ENCODE results near the gene RNASEH2A. TPM values are rescaled to one million over a fixed set of nuclear protein-coding genes. Genes with fewer than 3 reads are reported as not detected.
"Not testable (repeated sequence)": the region's sequence is repeated elsewhere in the genome, so short reads cannot be mapped to it uniquely, and the experiment has no call there.

The RNASEH2A gene
- total RNA-seq, 4 donors from 2014 or later = 7.1 to 19.2 (median 14.9) TPM

DNA sequence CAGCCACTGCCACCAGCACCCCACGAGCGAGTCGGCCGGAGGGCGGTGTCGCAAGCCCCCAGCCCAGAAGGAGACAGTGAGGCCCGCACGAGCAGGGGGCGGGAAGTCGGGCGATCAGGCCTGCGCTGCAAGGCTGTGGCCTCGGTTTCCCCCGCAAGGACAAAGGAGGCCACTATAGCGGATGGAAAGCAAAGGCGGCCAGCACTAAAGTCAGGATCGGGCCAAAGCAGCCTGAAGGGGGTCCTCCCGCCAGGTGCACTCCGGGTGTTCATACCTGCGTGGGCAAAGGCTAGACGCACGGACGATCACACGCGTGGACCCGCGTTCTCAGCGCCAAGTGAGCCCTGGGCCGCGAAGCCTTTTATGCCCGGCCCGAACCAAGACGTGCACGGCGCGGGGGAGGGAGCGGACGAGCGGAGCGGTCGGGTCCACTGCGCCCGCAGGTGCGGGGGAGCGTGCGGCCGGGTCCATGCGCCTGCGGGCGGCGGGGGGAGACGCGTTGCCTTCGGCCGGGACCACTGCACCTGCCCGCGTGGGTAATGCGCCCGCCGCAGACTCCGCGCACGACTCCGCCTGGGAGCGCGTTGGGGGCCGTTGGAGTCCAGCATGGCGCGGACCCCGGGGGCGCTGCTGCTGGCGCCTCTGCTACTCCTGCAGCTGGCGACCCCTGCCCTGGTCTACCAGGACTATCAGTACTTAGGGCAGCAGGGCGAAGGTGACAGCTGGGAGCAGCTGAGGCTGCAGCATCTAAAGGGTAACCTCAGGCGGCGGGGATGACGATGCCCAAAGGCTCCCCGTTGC is 4.7 kb upstream of the RNASEH2A start, which contains the start of the genes PRDX2 and THSD8:
Gene PRDX2 (minus strand): TSS at position 335 of the 801 bp plus-strand sequence. CDS start 539 bp downstream, outside the sequence.
Gene THSD8 (plus strand): TSS at position 604 of the 801 bp plus-strand sequence. CDS start 3 bp downstream, at position 607.
- intact Hi-C loops (cut with DNase I) = loop anchor here (5.0 to 10.0 kb wide), 2 partner anchors 34 to 87 kb away; no protein-coding TSS in a partner anchor
- peak within 1 kb of the TSS; percentile 76 to 91 (median 82) for H3K4me3 ChIP-seq
- TF ChIP-seq, protein P1, sequence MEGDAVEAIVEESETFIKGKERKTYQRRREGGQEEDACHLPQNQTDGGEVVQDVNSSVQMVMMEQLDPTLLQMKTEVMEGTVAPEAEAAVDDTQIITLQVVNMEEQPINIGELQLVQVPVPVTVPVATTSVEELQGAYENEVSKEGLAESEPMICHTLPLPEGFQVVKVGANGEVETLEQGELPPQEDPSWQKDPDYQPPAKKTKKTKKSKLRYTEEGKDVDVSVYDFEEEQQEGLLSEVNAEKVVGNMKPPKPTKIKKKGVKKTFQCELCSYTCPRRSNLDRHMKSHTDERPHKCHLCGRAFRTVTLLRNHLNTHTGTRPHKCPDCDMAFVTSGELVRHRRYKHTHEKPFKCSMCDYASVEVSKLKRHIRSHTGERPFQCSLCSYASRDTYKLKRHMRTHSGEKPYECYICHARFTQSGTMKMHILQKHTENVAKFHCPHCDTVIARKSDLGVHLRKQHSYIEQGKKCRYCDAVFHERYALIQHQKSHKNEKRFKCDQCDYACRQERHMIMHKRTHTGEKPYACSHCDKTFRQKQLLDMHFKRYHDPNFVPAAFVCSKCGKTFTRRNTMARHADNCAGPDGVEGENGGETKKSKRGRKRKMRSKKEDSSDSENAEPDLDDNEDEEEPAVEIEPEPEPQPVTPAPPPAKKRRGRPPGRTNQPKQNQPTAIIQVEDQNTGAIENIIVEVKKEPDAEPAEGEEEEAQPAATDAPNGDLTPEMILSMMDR (IDR thresholded peaks at IDR 0.05) = peak in 2 of 6 experiments; percentile 12 to 22
- peak in 2 of 4 donors; percentile 77 to 90 for TF ChIP-seq POLR2A (IDR thresholded peaks at IDR 0.05)
- peaks cover 0 to 38% (median 0%) of the 10 kb centered on the region in 3 donors for H3K36me3 ChIP-seq
- H3K27me3 ChIP-seq = no peaks in the 10 kb centered on the region
- peaks cover 20 to 45% (median 33%) of the 10 kb centered on the region in 3 donors for H3K4me1 ChIP-seq
- H3K9me3 ChIP-seq = no peaks in the 10 kb centered on the region
- DNase-seq = no peak
- peak within 1 kb of the TSS; percentile 65 to 90 (median 86) for H3K27ac ChIP-seq
- 0% methylated on average over 2 to 24 of the region's 78 CpGs for WGBS, 2 donors

DNA sequence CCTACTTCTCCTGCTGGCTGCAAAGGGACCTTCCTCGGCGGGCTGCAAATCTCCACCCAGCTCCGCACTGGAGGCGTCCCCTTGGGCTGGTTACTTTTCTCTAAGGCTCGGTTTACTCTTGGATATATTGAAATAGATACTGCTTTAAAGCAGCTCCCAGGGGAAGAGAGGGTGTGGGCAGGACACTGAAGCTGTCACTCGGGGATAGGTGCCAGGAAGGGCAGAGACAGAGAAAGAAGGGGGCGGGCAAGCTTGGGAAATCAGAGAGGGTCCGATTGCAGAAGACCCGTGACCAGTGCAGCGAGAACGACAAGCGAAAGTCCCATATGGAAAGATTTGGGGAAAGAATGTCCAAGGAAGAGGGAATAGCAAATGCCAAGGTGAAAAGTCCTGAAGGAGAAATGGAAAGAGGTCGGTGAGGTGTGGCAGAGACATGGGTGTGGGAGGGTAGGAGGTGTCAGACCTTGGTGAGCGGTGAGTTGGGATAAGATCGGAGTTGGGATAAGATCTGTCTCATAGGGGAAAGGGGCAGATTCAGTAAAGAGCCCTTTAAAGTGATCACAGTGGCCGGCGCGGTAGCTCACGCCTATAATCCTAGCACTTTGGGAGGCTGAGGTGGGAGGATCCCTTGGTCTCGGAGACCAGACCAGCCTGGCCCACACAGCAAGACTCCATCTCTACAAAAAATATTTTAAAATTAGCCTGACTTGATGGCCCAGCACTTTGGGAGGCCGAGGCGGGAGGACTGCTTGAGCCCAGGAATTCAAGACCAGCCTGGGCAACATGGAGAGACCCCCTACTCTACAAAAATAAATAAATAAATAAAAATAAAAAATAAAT is 3.9 kb upstream of the RNASEH2A start:
- intact Hi-C loops (cut with DNase I) = loop anchor here (5.0 to 10.0 kb wide), 2 partner anchors 35 to 88 kb away; no protein-coding TSS in a partner anchor
- H3K27ac ChIP-seq = peak overlapping the region; percentile 65 to 90 (median 86)
- no peak for TF ChIP-seq POLR2A (IDR thresholded peaks at IDR 0.05)
- TF ChIP-seq, protein P1 (IDR thresholded peaks at IDR 0.05) = no peak
- no peak for DNase-seq
- 42 to 50% methylated on average over 17 of the region's 22 CpGs for WGBS, 2 donors
- H3K4me3 ChIP-seq = peak overlapping the region; percentile 76 to 91 (median 82)
- H3K27me3 ChIP-seq = no peaks in the 10 kb centered on the region
- H3K4me1 ChIP-seq = peaks cover 28 to 50% (median 40%) of the 10 kb centered on the region in 3 donors
- H3K9me3 ChIP-seq = no peaks in the 10 kb centered on the region
- H3K36me3 ChIP-seq = peaks cover 0 to 29% (median 0%) of the 10 kb centered on the region in 3 donors

DNA sequence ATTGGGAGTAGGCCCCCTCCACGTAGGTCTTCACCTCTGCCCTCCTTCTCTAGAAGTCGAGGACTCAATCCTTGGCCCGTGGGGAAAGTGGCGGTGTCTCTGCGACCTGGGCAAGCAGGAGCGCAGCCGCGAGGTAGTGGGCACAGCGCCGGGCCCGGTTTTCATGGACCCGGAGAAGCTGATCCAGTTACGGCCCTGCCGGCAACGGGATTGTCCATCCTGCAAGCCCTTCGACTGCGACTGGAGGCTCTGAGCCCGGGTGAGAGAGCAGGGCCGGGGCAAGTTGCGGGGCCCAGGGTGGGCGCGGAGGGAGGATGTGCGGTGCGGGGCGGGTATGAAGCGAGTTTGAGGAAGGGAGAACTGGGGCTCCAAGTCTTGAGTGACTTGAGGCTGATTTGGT is 2.3 kb upstream of the RNASEH2A start:
- 89 to 92% methylated on average over 16 to 24 of the region's 26 CpGs for WGBS, 2 donors
- no peak overlapping the region for H3K4me3 ChIP-seq
- H3K36me3 ChIP-seq = peaks cover 0 to 14% (median 0%) of the 10 kb centered on the region in 3 donors
- H3K27ac ChIP-seq = no peak overlapping the region
- TF ChIP-seq, protein P1 (IDR thresholded peaks at IDR 0.05) = no peak
- no peak for TF ChIP-seq POLR2A (IDR thresholded peaks at IDR 0.05)
- intact Hi-C loops (cut with DNase I) = loop anchor here (5.0 to 10.0 kb wide), 2 partner anchors 37 to 89 kb away; no protein-coding TSS in a partner anchor
- H3K9me3 ChIP-seq = no peaks in the 10 kb centered on the region
- no peaks in the 10 kb centered on the region for H3K27me3 ChIP-seq
- no peak for DNase-seq
- H3K4me1 ChIP-seq = peaks cover 28 to 50% (median 40%) of the 10 kb centered on the region in 3 donors

DNA sequence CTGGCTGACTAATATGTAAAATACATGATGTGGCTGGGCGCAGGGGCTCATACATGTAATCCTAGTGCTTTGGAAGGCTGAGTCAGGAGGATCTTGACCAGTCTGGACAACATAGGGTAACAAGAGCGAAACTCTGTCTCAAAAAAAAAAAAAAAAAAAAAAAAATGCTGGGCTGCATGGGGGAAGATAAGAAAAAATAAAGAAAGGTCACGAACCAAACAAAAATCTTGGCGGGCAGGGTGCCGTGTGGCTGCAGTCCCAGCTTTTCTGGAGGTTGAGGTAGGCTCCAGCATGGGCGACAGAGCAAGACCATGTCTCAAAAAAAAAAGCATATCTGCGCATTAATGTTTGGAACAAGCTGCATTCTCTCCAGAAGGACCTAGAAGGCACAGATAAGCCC is 8.7 kb downstream of the RNASEH2A start:
- TF ChIP-seq, protein P1 (IDR thresholded peaks at IDR 0.05) = no peak
- Histone ChIP-seq H3K27ac (no peak overlapping the region), H3K4me3 (no peak overlapping the region), H3K27me3 (no peaks in the 10 kb centered on the region), H3K4me1 (no peaks in the 10 kb centered on the region), H3K9me3 (no peaks in the 10 kb centered on the region), H3K36me3 (peaks cover 0 to 42% (median under 1%) of the 10 kb centered on the region in 3 donors)
- WGBS, 2 donors = 92% methylated on average over 5 to 7 of the region's 7 CpGs
- intact Hi-C loops (cut with DNase I) = no loop called here
- no peak for DNase-seq

DNA sequence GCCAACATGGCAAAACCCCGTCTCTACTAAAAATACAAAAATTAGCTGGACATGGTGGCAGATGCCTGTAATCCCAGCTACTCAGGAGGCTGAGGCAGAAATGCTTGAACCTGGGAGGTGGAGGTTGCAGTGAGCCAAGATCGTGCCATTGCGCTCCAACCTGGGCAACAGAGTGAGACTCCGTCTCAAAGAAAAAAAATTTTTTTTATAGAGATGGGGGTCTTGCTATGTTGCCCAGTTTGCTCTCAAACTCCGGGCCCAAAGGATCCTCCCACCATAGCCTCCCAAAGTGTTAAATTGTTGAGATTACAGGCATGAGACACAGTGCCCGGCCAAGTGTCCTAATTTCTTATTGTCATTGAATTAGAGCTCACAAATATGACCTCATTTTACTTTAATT is 10.8 kb downstream of the RNASEH2A start:
- H3K4me1 ChIP-seq; DNase-seq; H3K4me3 ChIP-seq; H3K9me3 ChIP-seq; H3K27me3 ChIP-seq; H3K27ac ChIP-seq; intact Hi-C loops (cut with DNase I): not testable (repeated sequence)
- WGBS, 2 donors = 90 to 91% methylated on average over 6 of the region's 6 CpGs
- peaks cover 0 to 23% (median 0%) of the 10 kb centered on the region in 3 donors for H3K36me3 ChIP-seq

DNA sequence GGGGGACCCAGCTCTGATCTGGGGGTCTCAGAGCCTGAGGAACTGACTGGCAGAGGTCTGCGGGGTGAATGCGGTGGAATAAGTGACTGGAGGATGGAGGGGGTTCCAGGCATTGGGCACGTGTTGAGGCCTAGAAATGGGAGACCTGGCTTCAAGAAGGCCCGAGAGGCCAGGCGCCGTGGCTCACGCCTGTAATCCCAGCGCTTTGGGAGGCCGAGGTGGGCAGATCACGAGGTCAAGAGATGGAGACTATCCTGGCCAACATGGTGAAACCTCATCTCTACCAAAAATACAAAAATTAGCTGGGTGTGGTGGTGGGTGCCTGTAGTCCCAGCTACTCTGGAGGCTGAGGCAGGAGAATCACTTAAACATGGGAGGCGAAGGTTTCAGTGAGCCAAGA is 11.4 kb downstream of the RNASEH2A start:
- H3K36me3 ChIP-seq = peaks cover 0 to 17% (median 0%) of the 10 kb centered on the region in 3 donors
- DNase-seq; H3K4me3 ChIP-seq; H3K27ac ChIP-seq; H3K9me3 ChIP-seq; H3K27me3 ChIP-seq; intact Hi-C loops (cut with DNase I); H3K4me1 ChIP-seq: not testable (repeated sequence)
- WGBS, 2 donors = 89 to 90% methylated on average over 11 of the region's 11 CpGs
